Neural cell (in vitro differentiated cells): ENCODE data around the gene PATL2.

Experiments
- CTCF ChIP-seq: fragments of 450-650 bp; IDR thresholded peaks from 2 replicates; pipeline ENCODE4 v1.5.1; 2014; ENCODE audit warnings: antibody characterized with exemption, mild to moderate bottlenecking, moderate library complexity; ENCODE audit not compliant: poor library complexity, severe bottlenecking
- POLR2AphosphoS5 ChIP-seq: IDR thresholded peaks from 2 replicates; pipeline ENCODE4 v1.6.1; 2012

GRCh38 chr15:44720460-44721176 lies 9.5 kb upstream of the PATL2 start:
- TF ChIP-seq CTCF (no peak), POLR2AphosphoS5 (no peak)
